Measurements from ENCODE around the gene NAT14.

NAT14 gene

GRCh38 chr19:55467236-55468053 lies 17.5 kb upstream of the NAT14 start:
- in situ Hi-C loops (cut with MboI; ENCODE audit: low sequenced_read_pairs), result no loop called here

- in situ Hi-C loops (cut with MboI; ENCODE audit: low sequenced_read_pairs), result no loop called here
Observed at GRCh38 chr19:55468054-55468393, 17.0 kb upstream of the NAT14 start.

- in situ Hi-C loops (cut with MboI; ENCODE audit: low sequenced_read_pairs), result no loop called here
Observed at GRCh38 chr19:55471266-55471665, 13.7 kb upstream of the NAT14 start.

GRCh38 chr19:55472463-55472862 lies 12.5 kb upstream of the NAT14 start:
- in situ Hi-C loops (cut with MboI; ENCODE audit: low sequenced_read_pairs), result no loop called here

- in situ Hi-C loops (cut with MboI; ENCODE audit: low sequenced_read_pairs), result no loop called here
Observed at GRCh38 chr19:55473225-55474012, 11.6 kb upstream of the NAT14 start.

GRCh38 chr19:55474269-55475265 lies 10.4 kb upstream of the NAT14 start:
- in situ Hi-C loops (cut with MboI; ENCODE audit: low sequenced_read_pairs), result no loop called here

- in situ Hi-C loops (cut with MboI; ENCODE audit: low sequenced_read_pairs), result no loop called here
Observed at GRCh38 chr19:55476100-55476775, 8.8 kb upstream of the NAT14 start, which contains the start of gene ZNF628. ZNF628 (plus strand) TSS chr19:55476617; CDS start chr19:55479911, 3,294 bp downstream.

GRCh38 chr19:55477905-55478304 lies 7.1 kb upstream of the NAT14 start:
- in situ Hi-C loops (cut with MboI; ENCODE audit: low sequenced_read_pairs), result no loop called here

- in situ Hi-C loops (cut with MboI; ENCODE audit: low sequenced_read_pairs), result no loop called here
Observed at GRCh38 chr19:55478364-55478763, 6.6 kb upstream of the NAT14 start.

GRCh38 chr19:55479045-55479444 lies 5.9 kb upstream of the NAT14 start:
- in situ Hi-C loops (cut with MboI; ENCODE audit: low sequenced_read_pairs), result no loop called here

- in situ Hi-C loops (cut with MboI; ENCODE audit: low sequenced_read_pairs), result no loop called here
Observed at GRCh38 chr19:55479451-55480230, 5.3 kb upstream of the NAT14 start.

- in situ Hi-C loops (cut with MboI; ENCODE audit: low sequenced_read_pairs), result no loop called here
Observed at GRCh38 chr19:55481148-55481793, 3.7 kb upstream of the NAT14 start.

GRCh38 chr19:55481794-55482155 lies 3.2 kb upstream of the NAT14 start:
- in situ Hi-C loops (cut with MboI; ENCODE audit: low sequenced_read_pairs), result no loop called here

GRCh38 chr19:55482156-55482961 lies 2.6 kb upstream of the NAT14 start:
- in situ Hi-C loops (cut with MboI; ENCODE audit: low sequenced_read_pairs), result no loop called here

GRCh38 chr19:55482967-55483705 lies 1.9 kb upstream of the NAT14 start:
- in situ Hi-C loops (cut with MboI; ENCODE audit: low sequenced_read_pairs), result no loop called here

- in situ Hi-C loops (cut with MboI; ENCODE audit: low sequenced_read_pairs), result no loop called here
Observed at GRCh38 chr19:55483706-55484592, 1.0 kb upstream of the NAT14 start.

Measured in HL-60/S4 (cell line).